Kidney (tissue), 14 donors: ENCODE measurements around the gene AUP1. TPM values are rescaled to one million over a fixed set of nuclear protein-coding genes. Genes with fewer than 3 reads are reported as not detected.
A peak's percentile ranks its signal among the peaks of the same experiment; 100 is the strongest.

ENCODE experiments used
- DNase-seq, 5 donors: peaks; one replicate each; pipeline ENCODE4 v3.0.0-alpha.2; 2013 to 2020
- FAIRE-seq: peaks from 2 replicates; lab custom pipeline; 2012; peaks lifted over from hg19 to GRCh38; lab: Jason Lieb, UNC
- H3K27ac ChIP-seq, 2 donors: one replicate each; pipeline ENCODE4 v1.7.0; 2013; ENCODE audit warnings: low read depth in 2 of 2, low read length in 2 of 2, inconsistent platforms in 1 of 2
- H3K27me3 ChIP-seq: one replicate; pipeline ENCODE4 v1.7.1; 2013; ENCODE audit warnings: low read length, inconsistent platforms; ENCODE audit not compliant: control insufficient read depth, insufficient read depth
- H3K36me3 ChIP-seq, 3 donors: one replicate each; pipeline versions ENCODE4 v1.7.0 to v1.7.1; 2013; ENCODE audit warnings: low read length in 3 of 3, control low read depth in 1 of 3, inconsistent platforms in 1 of 3; ENCODE audit not compliant: insufficient read depth in 3 of 3, control insufficient read depth in 2 of 3
- H3K4me1 ChIP-seq, 3 donors: one replicate each; pipeline versions ENCODE4 v1.7.0 to v1.7.1; 2013; ENCODE audit warnings: low read length in 3 of 3, inconsistent platforms in 1 of 3, low read depth in 1 of 3; ENCODE audit not compliant: control insufficient read depth in 2 of 3, insufficient read depth in 2 of 3
- H3K4me3 ChIP-seq, 3 donors: one replicate each; pipeline versions ENCODE4 v1.7.0 to v1.8.1; 2013; ENCODE audit warnings: low read length in 3 of 3, control low read depth in 1 of 3, inconsistent platforms in 1 of 3
- H3K9ac ChIP-seq, 3 donors: one replicate each; pipeline versions ENCODE4 v1.7.0 to v1.7.1; 2013; ENCODE audit warnings: low read length in 3 of 3, control low read depth in 1 of 3, inconsistent platforms in 1 of 3
- H3K9me3 ChIP-seq, 3 donors: one replicate each; pipeline versions ENCODE4 v1.7.0 to v1.7.1; 2013; ENCODE audit warnings: low read length in 3 of 3, control low read depth in 1 of 3, inconsistent platforms in 1 of 3; ENCODE audit not compliant: control insufficient read depth in 2 of 3, insufficient read depth in 1 of 3
- CTCF ChIP-seq: IDR thresholded peaks from 3 replicates; pipeline ENCODE4 v1.5.1; 2012; ENCODE audit warnings: mild to moderate bottlenecking, moderate library complexity, borderline replicate concordance; ENCODE audit not compliant: insufficient read depth; ENCODE audit errors: extremely low read depth
- intact Hi-C: fragments of 100-400 bp; cut with DNase I; formaldehyde crosslinking; loops from one replicate; pipeline ENCODE4 v1.11.1; 2022
- polyA plus RNA-seq: library from polyadenylated mRNA; stranded (reverse); fragments of 350-450 nt; fragmentation: Illumina TruSeq; extraction: RNeasy Lipid Tissue Mini Kit (QIAGEN cat#74804); gene quantifications from one replicate; pipeline ENCODE4 v1.2.3, GENCODE V29; 2014; ENCODE audit warnings: low read depth, low replicate concordance; ENCODE audit not compliant: insufficient read depth
- total RNA-seq: library from RNA; stranded (reverse); fragmentation: NEBNext Ultra II Directional; extraction: Animal tissue kit (Norgen Biotek cat#: 25700); gene quantifications from one replicate; pipeline ENCODE4 v1.2.1, GENCODE V29; 2021
- donor health status: control.
- donor health status: control.
- donor health status: control.
- donor health status: control.
- donor health status: control.
- donor health status: DM: yes; HTN: yes; CAD: no.
- donor health status: Normal renal cell carcinoma (clear cell type).

AUP1 gene
- total and polyA plus RNA-seq, 2 donors from 2014 or later = 91.0 to 130 TPM

GRCh38 chr2:74577448-74577847, 47.9 kb upstream of the AUP1 start:
- Histone ChIP-seq H3K9ac (no peak overlapping the region), H3K27ac (no peak overlapping the region), H3K9me3 (no peaks in the 10 kb centered on the region), H3K27me3 (no peaks in the 10 kb centered on the region), H3K36me3 (no peaks in the 10 kb centered on the region), H3K4me3 (no peak overlapping the region), H3K4me1 (no peaks in the 10 kb centered on the region)
- DNase-seq = peak in 2 of 5 donors; percentile 3 to 55
- intact Hi-C loops = no loop called here
- no peak for TF ChIP-seq CTCF
- FAIRE-seq = no peak

- intact Hi-C loops = no loop called here
- DNase-seq = no peak
- Histone ChIP-seq H3K27me3 (no peaks in the 10 kb centered on the region), H3K36me3 (no peaks in the 10 kb centered on the region), H3K4me3 (no peak overlapping the region), H3K4me1 (no peaks in the 10 kb centered on the region), H3K9me3 (no peaks in the 10 kb centered on the region), H3K27ac (no peak overlapping the region), H3K9ac (no peak overlapping the region)
- no peak for FAIRE-seq
- TF ChIP-seq CTCF = no peak
Measured at GRCh38 chr2:74576863-74577229, 47.3 kb upstream of the AUP1 start.

- no peaks in the 10 kb centered on the region for H3K9me3 ChIP-seq
- H3K9ac ChIP-seq = no peak overlapping the region
- H3K27me3 ChIP-seq = no peaks in the 10 kb centered on the region
- TF ChIP-seq CTCF = no peak
- FAIRE-seq (no peak), DNase-seq (peak in 1 of 5 donors; percentile 22)
- H3K4me3 ChIP-seq = no peak overlapping the region
- intact Hi-C loops = no loop called here
- no peak overlapping the region for H3K27ac ChIP-seq
- no peaks in the 10 kb centered on the region for H3K4me1 ChIP-seq
- H3K36me3 ChIP-seq = no peaks in the 10 kb centered on the region
Measured at GRCh38 chr2:74576211-74576862, 46.8 kb upstream of the AUP1 start.

- no peaks in the 10 kb centered on the region for H3K36me3 ChIP-seq
- DNase-seq (no peak), FAIRE-seq (no peak)
- no peak overlapping the region for H3K4me3 ChIP-seq
- H3K9me3 ChIP-seq = no peaks in the 10 kb centered on the region
- H3K4me1 ChIP-seq = no peaks in the 10 kb centered on the region
- no peaks in the 10 kb centered on the region for H3K27me3 ChIP-seq
- no peak overlapping the region for H3K9ac ChIP-seq
- H3K27ac ChIP-seq = no peak overlapping the region
- intact Hi-C loops = no loop called here
- no peak for TF ChIP-seq CTCF
Measured at GRCh38 chr2:74575320-74575719, 45.8 kb upstream of the AUP1 start.
